DOHH2 (cell line): ENCODE measurements around the gene LAMC2.

Experiments used
- H3F3A ChIP-seq: fragments of 200-600 bp; sonication (generic), shearing (Covaris generic); 2 replicates; pipeline ENCODE4 v1.6.0; 2016; ENCODE audit warnings: antibody characterized with exemption, mild to moderate bottlenecking; ENCODE audit not compliant: control insufficient read depth, insufficient read depth
- H3K27ac ChIP-seq: fragments of 200-600 bp; sonication (generic); 2 replicates; pipeline ENCODE4 v1.5.1; 2014; ENCODE audit warnings: low read depth, mild to moderate bottlenecking, low read length, moderate library complexity
- H3K27me3 ChIP-seq: fragments of 200-600 bp; sonication (generic); 2 replicates; pipeline ENCODE4 v1.6.1; 2014; ENCODE audit warnings: mild to moderate bottlenecking, low read length, mixed read lengths; ENCODE audit not compliant: control insufficient read depth
- H3K36me3 ChIP-seq: fragments of 200-600 bp; sonication (generic); 2 replicates; pipeline ENCODE4 v1.6.1; 2014; ENCODE audit warnings: mild to moderate bottlenecking, low read length, moderate library complexity, mixed read lengths; ENCODE audit not compliant: control insufficient read depth
- H3K4me1 ChIP-seq: fragments of 200-600 bp; sonication (generic); 2 replicates; pipeline ENCODE4 v1.6.1; 2014; ENCODE audit warnings: mild to moderate bottlenecking, low read length, mixed read lengths; ENCODE audit not compliant: control insufficient read depth
- H3K4me2 ChIP-seq: fragments of 200-600 bp; sonication (generic); 2 replicates; pipeline ENCODE4 v1.6.0; 2014; ENCODE audit warnings: mild to moderate bottlenecking, low read length, moderate library complexity
- H3K4me3 ChIP-seq: fragments of 200-600 bp; sonication (generic); 2 replicates; pipeline ENCODE4 v1.5.1; 2014; ENCODE audit warnings: mild to moderate bottlenecking, low read length, mixed read lengths
- H3K79me2 ChIP-seq: fragments of 200-600 bp; sonication (generic); 2 replicates; pipeline ENCODE4 v1.6.1; 2014; ENCODE audit warnings: mild to moderate bottlenecking, low read length, mixed read lengths; ENCODE audit not compliant: control insufficient read depth
- H3K9me2 ChIP-seq: fragments of 200-600 bp; sonication (generic); replicated peaks from 2 replicates; pipeline ENCODE4 v1.6.1; 2014; ENCODE audit warnings: mild to moderate bottlenecking, low read length, mixed read lengths; ENCODE audit not compliant: control insufficient read depth
- H3K9me3 ChIP-seq: fragments of 200-600 bp; sonication (generic); 2 replicates; pipeline ENCODE4 v1.6.1; 2014; ENCODE audit warnings: antibody characterized with exemption, low read length, mixed read lengths; ENCODE audit not compliant: control insufficient read depth, insufficient read depth
- H4K20me1 ChIP-seq: fragments of 200-600 bp; sonication (generic); 2 replicates; pipeline ENCODE4 v1.6.0; 2014; ENCODE audit warnings: low read depth, mild to moderate bottlenecking, antibody characterized with exemption, low read length, moderate library complexity; ENCODE audit not compliant: control insufficient read depth, insufficient read depth
- CTCF ChIP-seq: fragments of 200-600 bp; sonication (generic); IDR thresholded peaks from one replicate; pipeline ENCODE4 v1.5.1; 2014; ENCODE audit warnings: antibody characterized with exemption, mild to moderate bottlenecking, low read depth, low read length; ENCODE audit not compliant: poor library complexity, severe bottlenecking
- EZH2phosphoT487 ChIP-seq: fragments of 200-600 bp; sonication (generic); IDR thresholded peaks from 2 replicates; pipeline ENCODE4 v1.6.1; 2017; ENCODE audit warnings: borderline replicate concordance, mild to moderate bottlenecking, antibody characterized with exemption, low read length, moderate library complexity, mixed read lengths

Gene LAMC2

GRCh38 chr1:183215936-183216335 is 29.9 kb downstream of the LAMC2 start:
- H3K36me3 ChIP-seq: no peaks in the 10 kb centered on the region
- peaks cover 54% of the 10 kb centered on the region for H3K27me3 ChIP-seq
- no peak overlapping the region for H3K27ac ChIP-seq
- no peaks in the 10 kb centered on the region for H3F3A ChIP-seq
- no peak for TF ChIP-seq CTCF
- TF ChIP-seq EZH2phosphoT487: no peak
- H3K9me2 ChIP-seq: no peaks in the 10 kb centered on the region
- no peaks in the 10 kb centered on the region for H3K9me3 ChIP-seq
- H3K79me2 ChIP-seq: no peaks in the 10 kb centered on the region
- H4K20me1 ChIP-seq: no peaks in the 10 kb centered on the region; the same call in 1 of the 2 replicates
- H3K4me2 ChIP-seq: no peak overlapping the region
- peaks cover 16% of the 10 kb centered on the region for H3K4me1 ChIP-seq
- H3K4me3 ChIP-seq: no peak overlapping the region

GRCh38 chr1:183218027-183218618 is 32.1 kb downstream of the LAMC2 start:
- Histone ChIP-seq H3K27me3 (peaks cover 50% of the 10 kb centered on the region), H3K4me2 (no peak overlapping the region), H3K9me3 (no peaks in the 10 kb centered on the region), H3K27ac (no peak overlapping the region), H3K36me3 (no peaks in the 10 kb centered on the region), H3K4me1 (peaks cover 16% of the 10 kb centered on the region), H3F3A (no peaks in the 10 kb centered on the region), H3K9me2 (no peaks in the 10 kb centered on the region), H4K20me1 (no peaks in the 10 kb centered on the region; the same call in 1 of the 2 replicates), H3K4me3 (no peak overlapping the region), H3K79me2 (no peaks in the 10 kb centered on the region)
- TF ChIP-seq CTCF (no peak), EZH2phosphoT487 (no peak)

GRCh38 chr1:183218971-183219615 is 33.0 kb downstream of the LAMC2 start:
- Histone ChIP-seq H3K9me2 (no peaks in the 10 kb centered on the region), H3K27me3 (peaks cover 55% of the 10 kb centered on the region), H3K27ac (no peak overlapping the region), H3F3A (no peaks in the 10 kb centered on the region), H3K9me3 (no peaks in the 10 kb centered on the region), H3K36me3 (no peaks in the 10 kb centered on the region), H3K4me1 (peaks cover 16% of the 10 kb centered on the region), H4K20me1 (no peaks in the 10 kb centered on the region; the same call in 1 of the 2 replicates), H3K4me2 (peak overlapping the region; percentile 35), H3K79me2 (no peaks in the 10 kb centered on the region), H3K4me3 (no peak overlapping the region)
- TF ChIP-seq CTCF: no peak
- TF ChIP-seq EZH2phosphoT487: no peak
